Neural crest cell (in vitro differentiated cells): ENCODE measurements around the gene LLPH. TPM values are rescaled to one million over a fixed set of nuclear protein-coding genes. Genes with fewer than 3 reads are reported as not detected.
A peak's percentile ranks its signal among the peaks of the same experiment; 100 is the strongest.

Experiments
- DNase-seq: peaks from one replicate; pipeline ENCODE4 v3.0.0; 2021; ENCODE audit warnings: low read depth, mixed read lengths, low spot score
- H3K27ac Mint-ChIP-seq: one replicate; pipeline ENCODE4 v1.8.0; 2021; ENCODE audit warnings: mild to moderate bottlenecking, mixed read lengths; ENCODE audit not compliant: unreplicated experiment
- H3K27me3 Mint-ChIP-seq: 2 replicates; pipeline ENCODE4 v1.8.0; 2021; ENCODE audit warnings: low read depth, mild to moderate bottlenecking, mixed read lengths
- H3K36me3 Mint-ChIP-seq: 2 replicates; pipeline ENCODE4 v1.8.0; 2021; ENCODE audit warnings: low read depth, mild to moderate bottlenecking, mixed read lengths
- H3K4me1 Mint-ChIP-seq: 2 replicates; pipeline ENCODE4 v1.8.0; 2021; ENCODE audit warnings: mixed read lengths
- H3K4me3 Mint-ChIP-seq: one replicate; pipeline ENCODE4 v1.8.0; 2021; ENCODE audit warnings: mild to moderate bottlenecking, mixed read lengths
- H3K9me3 Mint-ChIP-seq: 2 replicates; pipeline ENCODE4 v1.8.0; 2021; ENCODE audit warnings: mixed read lengths
- CTCF ChIP-seq: fragments of 200-600 bp; sonication (generic); conservative IDR thresholded peaks from 2 replicates; pipeline ENCODE4 v1.5.0; 2021; ENCODE audit warnings: antibody characterized with exemption, mild to moderate bottlenecking
- total RNA-seq: library from RNA; stranded (reverse); gene quantifications from 2 replicates; pipeline ENCODE4 v1.2.1, GENCODE V29; 2021

LLPH gene
- total RNA-seq, 1 donor from 2014 or later = 26.2 TPM

- Mint-ChIP-seq H3K27ac (no peak overlapping the region), H3K4me3 (no peak overlapping the region), H3K9me3 (peaks cover 21% of the 10 kb centered on the region), H3K27me3 (no peaks in the 10 kb centered on the region), H3K4me1 (peaks cover 4% of the 10 kb centered on the region), H3K36me3 (peaks cover 46% of the 10 kb centered on the region)
- TF ChIP-seq CTCF = no peak
- no peak for DNase-seq
These were observed 10.2 kb upstream of the LLPH start for GRCh38 chr12:66140731-66141130.

GRCh38 chr12:66139328-66139727 is 8.8 kb upstream of the LLPH start:
- Mint-ChIP-seq H3K9me3 (peaks cover 21% of the 10 kb centered on the region), H3K4me3 (no peak overlapping the region), H3K27me3 (no peaks in the 10 kb centered on the region), H3K4me1 (no peaks in the 10 kb centered on the region), H3K36me3 (peaks cover 42% of the 10 kb centered on the region), H3K27ac (no peak overlapping the region)
- DNase-seq = no peak
- TF ChIP-seq CTCF = no peak

- Mint-ChIP-seq H3K9me3 (peaks cover 21% of the 10 kb centered on the region), H3K4me1 (no peaks in the 10 kb centered on the region), H3K27ac (no peak overlapping the region), H3K36me3 (peaks cover 45% of the 10 kb centered on the region), H3K4me3 (no peak overlapping the region), H3K27me3 (no peaks in the 10 kb centered on the region)
- no peak for TF ChIP-seq CTCF
- no peak for DNase-seq
These were observed 7.4 kb upstream of the LLPH start for GRCh38 chr12:66137937-66138336.

GRCh38 chr12:66132408-66132807 is 1.9 kb upstream of the LLPH start:
- peaks cover 33% of the 10 kb centered on the region for H3K36me3 Mint-ChIP-seq
- DNase-seq = no peak
- TF ChIP-seq CTCF = no peak
- peaks cover 33% of the 10 kb centered on the region for H3K4me1 Mint-ChIP-seq
- H3K27ac Mint-ChIP-seq = peak overlapping the region; percentile 35
- no peaks in the 10 kb centered on the region for H3K27me3 Mint-ChIP-seq
- H3K9me3 Mint-ChIP-seq = peaks cover 5% of the 10 kb centered on the region
- peak overlapping the region; percentile 98 for H3K4me3 Mint-ChIP-seq

GRCh38 chr12:66131067-66131688 is 628 bp upstream of the LLPH start:
- TF ChIP-seq CTCF = no peak
- peaks cover 33% of the 10 kb centered on the region for H3K4me1 Mint-ChIP-seq
- H3K36me3 Mint-ChIP-seq = peaks cover 32% of the 10 kb centered on the region
- peaks cover 2% of the 10 kb centered on the region for H3K9me3 Mint-ChIP-seq
- no peak for DNase-seq
- peak overlapping the region; percentile 97 for H3K27ac Mint-ChIP-seq
- peak overlapping the region; percentile 98 for H3K4me3 Mint-ChIP-seq
- H3K27me3 Mint-ChIP-seq = no peaks in the 10 kb centered on the region

GRCh38 chr12:66129934-66130266 is 650 bp downstream of the LLPH start:
- DNase-seq = no peak
- no peak for TF ChIP-seq CTCF
- Mint-ChIP-seq H3K36me3 (peaks cover 34% of the 10 kb centered on the region), H3K27me3 (no peaks in the 10 kb centered on the region), H3K9me3 (no peaks in the 10 kb centered on the region), H3K4me1 (peaks cover 33% of the 10 kb centered on the region), H3K27ac (peak overlapping the region; percentile 55), H3K4me3 (peak overlapping the region; percentile 98)
